GM19351 (cell line): Measurements from ENCODE around the gene RHOBTB3.
"Not testable (repeated sequence)": the region's sequence is repeated elsewhere in the genome, so short reads cannot be mapped to it uniquely, and the experiment has no call there.

ENCODE experiments used
- ATAC-seq: cut with Tn5 transposase; IDR thresholded peaks from one replicate; pipeline ENCODE4 v1.9.1; 2021; ENCODE audit warnings: mild to moderate bottlenecking, moderate library complexity; ENCODE audit not compliant: unreplicated experiment

RHOBTB3 gene

GRCh38 chr5:95713246-95713645 is 17.9 kb upstream of the RHOBTB3 start:
- ATAC-seq, result not testable (repeated sequence)

- ATAC-seq, result no peak
Measured at GRCh38 chr5:95713960-95714710, 17.0 kb upstream of the RHOBTB3 start.

DNA sequence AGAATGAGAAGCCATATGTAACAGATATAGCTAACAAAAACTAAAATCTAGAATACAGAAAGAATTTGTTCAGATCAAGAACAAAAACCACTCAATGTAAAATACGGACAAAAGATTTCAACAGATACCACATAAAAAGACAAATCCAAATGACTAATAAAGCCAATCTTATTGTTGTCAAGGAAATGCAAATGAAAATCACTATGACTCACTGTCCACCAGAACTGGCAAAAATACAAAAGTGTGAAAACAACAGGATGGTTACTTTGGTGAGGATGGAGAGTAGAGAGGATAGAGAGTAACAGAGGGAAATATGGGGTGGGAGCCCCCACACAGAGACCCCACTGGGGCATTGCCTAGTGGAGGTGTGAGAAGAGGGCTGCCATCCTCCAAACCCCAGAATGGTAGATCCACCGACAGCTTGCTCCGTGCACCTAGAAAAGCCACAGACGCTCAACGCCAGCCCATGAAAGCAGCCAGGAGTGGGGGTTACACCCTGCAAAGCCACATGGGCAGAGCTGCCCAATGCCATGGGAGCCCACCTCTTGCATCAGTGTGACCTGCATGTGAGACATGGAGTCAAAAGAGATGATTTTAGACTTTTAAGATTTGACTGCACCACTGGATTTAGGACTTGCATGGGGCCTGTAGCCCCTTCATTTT is 15.2 kb upstream of the RHOBTB3 start:
- ATAC-seq, result peak; percentile 41

- ATAC-seq, result no peak
Measured at GRCh38 chr5:95717439-95717838, 13.7 kb upstream of the RHOBTB3 start.

DNA sequence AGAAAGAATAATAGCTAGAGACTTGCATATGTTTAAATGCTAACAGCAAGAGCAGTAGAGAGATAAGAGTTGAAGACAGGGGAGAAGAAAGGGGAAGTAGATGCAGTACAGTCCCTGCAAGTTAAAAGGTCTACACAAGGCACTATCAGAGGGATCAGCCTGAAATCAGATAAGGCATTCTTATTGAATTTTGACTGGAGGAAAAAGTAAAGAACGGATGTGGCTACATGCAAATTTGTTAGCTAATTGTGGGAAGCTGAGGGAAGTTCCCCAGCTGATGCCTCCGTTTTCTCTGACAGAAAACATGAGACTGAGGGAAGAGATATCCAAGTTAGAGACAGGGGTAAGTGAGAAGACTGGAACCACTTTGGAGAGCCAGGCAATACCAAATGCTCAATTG is 12.9 kb upstream of the RHOBTB3 start:
- ATAC-seq, result peak; percentile 92

DNA sequence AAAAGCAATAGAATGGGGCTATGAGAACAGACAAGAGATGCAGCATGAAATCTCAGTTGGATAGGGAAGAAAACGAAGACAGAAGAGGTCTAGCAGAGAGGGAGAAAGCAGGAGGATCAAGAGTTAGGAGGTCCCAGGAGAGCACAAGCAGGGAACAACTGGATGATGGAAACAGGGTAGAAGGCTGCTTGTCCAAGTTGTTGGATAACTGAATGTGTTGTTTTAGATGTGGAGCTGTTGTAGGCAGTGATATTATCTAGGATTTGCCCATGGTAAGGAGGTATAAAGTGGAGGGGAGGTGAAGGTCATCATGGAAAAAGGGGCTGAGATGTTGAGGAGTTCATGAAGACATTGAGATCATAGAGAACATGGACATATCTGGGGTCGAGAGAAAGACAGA is 12.4 kb upstream of the RHOBTB3 start:
- ATAC-seq, result no peak

DNA sequence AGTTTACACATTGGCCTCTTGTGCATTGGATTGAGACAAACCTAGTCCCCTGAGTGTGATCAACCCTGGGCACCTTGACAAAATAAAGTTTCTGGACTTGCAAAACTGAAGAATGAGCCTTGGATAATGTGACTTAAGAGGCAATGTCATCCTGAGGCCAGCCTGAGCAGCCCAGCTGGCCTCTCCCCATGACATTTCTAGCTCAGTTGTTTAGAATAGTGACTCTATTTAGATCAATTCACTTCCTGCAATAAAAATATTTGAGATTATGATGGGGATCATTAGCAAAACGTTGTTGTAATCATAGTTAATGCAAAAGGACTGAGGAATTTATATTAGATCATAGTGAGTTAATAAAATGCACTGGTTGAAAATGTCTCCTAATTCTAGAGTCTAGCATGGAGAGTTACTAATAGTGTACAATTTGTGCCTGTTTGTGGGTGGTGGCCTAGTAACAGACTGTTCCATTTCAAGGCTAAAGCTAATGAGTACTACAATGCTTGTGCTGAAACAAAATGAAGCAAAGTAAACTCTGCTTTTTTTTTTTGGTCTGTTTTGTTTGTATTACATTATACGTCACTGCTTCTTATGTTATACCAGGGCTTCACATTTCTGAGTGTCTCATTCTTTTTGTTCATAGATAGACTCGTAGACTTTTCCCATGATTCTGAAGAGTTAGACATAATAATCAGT is 10.9 kb upstream of the RHOBTB3 start:
- no peak for ATAC-seq

DNA sequence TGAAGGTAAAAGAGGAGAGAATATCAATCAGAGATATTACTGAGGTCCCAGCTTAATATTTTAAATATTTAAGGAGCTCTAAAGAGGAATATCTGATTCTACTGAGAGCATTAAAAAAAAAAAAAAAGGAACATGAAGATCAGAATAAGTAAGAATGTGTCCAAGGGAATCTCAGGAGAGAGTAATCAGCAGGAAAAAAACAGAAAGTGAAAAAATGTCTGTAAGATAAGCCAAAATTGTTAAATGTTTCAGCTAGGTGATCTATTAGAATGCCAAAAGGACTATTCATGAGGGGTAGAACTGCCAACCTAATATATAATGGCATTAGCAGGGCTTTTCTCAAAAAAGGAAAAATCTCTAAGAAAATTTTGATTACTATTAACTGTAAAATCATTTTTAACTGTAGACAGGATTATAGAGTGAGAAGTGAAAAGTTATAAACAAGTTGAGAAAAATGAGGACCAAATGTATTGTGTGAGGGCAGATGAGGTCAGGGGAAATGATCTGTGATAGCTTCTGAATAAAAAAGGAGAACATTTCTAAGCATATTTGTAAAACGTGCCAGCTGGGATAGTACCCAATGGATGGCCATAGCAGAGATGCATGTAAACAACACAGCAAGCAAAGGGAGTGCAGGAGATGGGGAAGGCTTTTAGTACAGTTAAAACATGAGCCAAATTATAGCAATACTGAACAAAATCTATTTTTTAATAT is 9.4 kb upstream of the RHOBTB3 start:
- ATAC-seq, result no peak

DNA sequence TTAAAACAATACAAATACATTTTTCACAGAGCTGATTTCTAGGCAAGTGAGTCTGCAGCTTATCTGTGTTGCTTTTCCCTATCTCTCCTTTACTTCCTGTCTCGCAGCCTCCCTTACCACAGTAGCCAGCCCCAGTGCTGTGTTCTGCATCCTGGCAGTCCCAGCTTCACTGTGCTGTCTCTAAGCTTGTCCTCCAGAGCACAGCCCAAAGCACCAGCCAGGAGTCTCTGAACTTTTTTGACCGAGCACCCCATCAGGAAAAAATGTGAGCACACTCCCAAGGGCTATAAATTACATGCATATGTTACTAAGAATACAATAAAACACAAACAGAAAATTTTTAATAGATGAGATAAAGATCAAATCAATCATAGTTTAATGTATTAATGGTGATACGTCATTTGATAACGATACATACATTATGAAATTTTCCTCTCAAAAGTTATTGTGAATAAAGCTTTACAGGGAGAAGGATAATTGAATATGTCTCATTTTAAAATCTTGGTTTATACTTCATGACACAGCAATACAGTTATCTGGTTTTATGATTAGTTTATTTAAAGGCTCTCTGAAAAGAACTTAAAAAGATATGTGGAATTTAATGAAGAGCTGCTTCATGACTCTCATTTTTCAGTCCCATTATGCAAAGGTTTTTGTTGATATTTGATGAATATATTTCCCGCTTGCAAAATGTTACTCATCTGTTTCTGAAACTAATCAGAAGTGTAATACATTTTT is 7.3 kb upstream of the RHOBTB3 start:
- ATAC-seq, result no peak

GRCh38 chr5:95725071-95725820 is 5.9 kb upstream of the RHOBTB3 start:
- ATAC-seq, result no peak

DNA sequence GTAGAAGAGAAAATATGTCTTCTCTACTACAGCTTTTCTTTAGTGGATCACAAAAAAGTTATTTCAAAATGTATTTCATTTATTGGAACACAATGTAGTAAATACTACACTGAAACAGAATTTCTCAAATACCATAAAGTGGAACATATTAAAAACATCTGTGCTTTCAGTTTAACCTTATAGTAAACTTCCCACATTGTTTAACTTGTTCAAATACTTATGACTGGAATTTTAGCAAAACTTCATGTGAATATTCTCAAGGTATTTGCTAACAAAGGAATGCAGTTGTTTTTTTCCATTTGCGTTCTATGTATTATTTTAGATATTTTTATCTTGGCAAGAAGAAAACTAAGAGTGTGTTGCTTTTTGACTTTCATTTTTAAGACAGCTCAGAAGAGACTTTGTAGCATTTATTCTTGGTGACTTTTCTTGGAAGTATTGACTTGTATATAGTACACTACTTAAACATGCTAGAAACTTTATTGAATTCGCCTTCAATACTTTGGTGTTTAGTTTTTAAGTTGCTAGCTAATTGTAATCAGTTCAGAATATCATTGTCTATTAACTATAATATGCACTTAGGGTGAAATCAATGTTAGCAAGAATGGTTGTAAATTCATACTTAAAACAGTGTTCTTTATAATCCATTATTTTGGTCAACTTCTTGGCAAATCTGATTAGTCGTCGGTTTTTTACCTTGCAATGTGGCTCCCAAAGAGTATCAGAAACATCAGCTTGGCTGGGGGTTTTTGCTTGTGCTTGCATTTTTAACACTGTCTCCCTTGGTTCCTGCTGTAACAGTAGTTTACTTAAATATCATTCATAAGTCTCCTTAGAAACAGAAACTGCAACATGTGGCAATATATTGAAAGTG is 5.0 kb upstream of the RHOBTB3 start:
- ATAC-seq, result no peak

DNA sequence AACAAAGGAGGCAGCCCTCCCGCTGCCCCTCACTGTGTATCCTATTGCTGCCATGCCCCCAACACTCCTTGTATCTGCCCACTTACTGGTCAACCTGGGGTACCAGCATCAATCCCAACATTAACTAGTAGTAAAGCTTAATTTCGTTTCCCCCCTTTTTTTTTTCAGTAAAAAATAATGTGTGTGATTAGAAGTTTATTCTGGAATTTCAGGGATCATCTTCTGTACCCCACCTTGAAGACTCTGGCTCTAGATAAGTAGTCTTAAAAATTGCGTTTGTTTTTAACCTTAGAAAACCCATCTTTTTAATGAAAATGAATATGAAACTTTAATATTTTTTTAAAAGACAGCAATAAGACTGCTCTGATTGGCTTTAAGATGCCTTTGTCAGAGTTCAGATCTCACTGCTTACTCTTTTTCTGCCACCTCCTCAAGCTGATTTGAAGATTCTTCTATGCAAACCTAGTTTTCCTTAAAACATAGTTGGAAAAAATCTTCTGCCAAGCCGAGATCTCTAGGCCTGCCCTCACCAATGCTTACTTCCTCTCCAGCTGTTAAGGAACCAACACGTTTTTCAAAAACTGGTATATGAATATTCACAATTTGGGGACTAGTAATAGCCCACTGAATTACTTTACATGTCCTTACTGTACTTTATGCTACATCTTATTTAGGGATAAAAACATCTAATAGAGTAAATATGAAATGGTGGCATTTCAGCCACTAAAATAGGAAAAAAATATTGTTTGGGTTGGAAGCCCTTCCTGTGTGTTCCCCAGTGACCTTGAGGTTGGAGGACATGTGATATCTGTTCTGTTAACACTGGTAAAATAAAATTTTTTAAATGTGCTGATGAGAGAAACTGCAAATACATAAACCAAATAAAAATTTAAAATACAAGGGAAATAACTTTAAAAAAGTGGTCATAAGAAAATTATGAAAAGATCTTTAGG is 4.0 kb upstream of the RHOBTB3 start:
- no peak for ATAC-seq

- ATAC-seq, result peak; percentile 36
Measured at GRCh38 chr5:95727764-95728191, 3.4 kb upstream of the RHOBTB3 start.

DNA sequence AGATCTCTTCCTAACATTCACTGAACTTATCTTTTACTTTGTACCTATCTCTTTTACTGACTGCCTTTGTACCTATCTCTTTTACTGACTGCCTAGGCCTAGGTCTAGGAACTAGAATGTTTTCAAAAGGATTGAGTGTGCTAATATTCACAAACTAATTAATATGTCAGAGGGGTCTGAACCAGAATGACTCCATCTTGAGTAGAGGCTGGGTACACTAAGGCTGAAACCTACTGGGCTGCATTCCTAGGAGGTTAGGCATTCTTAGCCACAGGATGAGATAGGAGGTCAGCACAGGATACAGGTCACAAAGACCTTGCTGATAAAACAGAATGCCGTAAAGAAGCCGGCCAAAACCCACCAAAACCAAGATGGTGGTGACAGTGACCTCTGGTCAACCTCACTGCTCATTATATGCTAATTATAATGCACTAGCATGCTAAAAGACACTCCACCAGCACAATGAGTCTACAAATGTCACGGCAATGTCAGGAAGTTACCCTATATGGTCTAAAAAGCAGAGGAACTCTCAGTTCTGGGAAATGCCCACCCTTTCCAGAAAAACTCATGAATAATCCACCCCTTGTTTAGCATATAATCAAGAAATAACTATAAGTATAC is 2.5 kb upstream of the RHOBTB3 start:
- no peak for ATAC-seq

DNA sequence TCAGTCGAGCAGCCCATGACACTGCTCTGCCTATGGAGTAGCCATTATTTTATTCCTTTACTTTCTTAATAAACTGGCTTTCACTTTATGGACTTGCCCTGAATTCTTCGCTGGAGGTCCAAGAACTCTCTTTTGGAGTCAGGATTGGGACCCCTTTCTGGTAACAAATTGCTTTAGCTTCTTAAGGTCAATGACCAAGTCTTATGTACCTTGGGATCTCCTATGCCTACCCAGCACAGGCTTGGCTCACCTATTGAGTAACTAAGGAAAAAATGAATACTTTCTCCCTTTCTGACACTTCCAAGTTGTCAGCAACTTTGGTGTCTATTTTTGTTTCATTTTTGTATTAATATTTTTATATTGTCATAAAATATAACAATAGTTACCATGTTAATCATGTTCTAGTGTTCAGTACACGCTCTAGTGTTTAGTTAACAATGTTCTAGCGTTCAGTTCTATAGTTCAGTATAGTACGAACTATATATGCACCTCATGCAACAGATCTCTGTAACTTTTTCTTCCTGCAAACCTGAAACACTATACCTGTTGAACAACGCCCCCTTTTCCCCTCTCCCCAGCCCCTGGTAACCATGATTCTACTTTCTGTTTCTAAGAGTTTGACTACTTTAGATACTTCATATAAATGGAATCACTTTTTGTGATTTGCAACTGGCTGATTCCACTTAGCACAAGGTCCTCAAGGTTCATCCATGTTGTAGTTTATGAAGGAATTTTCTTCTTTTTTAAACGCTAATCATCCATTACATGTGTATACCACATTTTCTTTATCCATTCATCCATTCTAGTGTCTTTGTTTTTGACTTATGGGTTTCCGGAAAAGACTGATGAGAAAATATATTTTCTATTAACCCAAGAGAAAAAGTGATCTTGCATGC is 1.8 kb upstream of the RHOBTB3 start:
- ATAC-seq, result no peak

- ATAC-seq, result no peak
Measured at GRCh38 chr5:95730011-95730700, 980 bp upstream of the RHOBTB3 start.
